Lower leg skin (tissue), 3 donors: Measurements from ENCODE around the gene MNT.

Experiments used
- CTCF ChIP-seq, 3 donors: fragments of 450-650 bp; IDR thresholded peaks; one replicate each; pipeline ENCODE4 v1.5.1; 2016; ENCODE audit warnings: antibody characterized with exemption in 3 of 3, mild to moderate bottlenecking in 3 of 3, moderate library complexity in 2 of 3
- POLR2A ChIP-seq, 2 donors: fragments of 450-650 bp; IDR thresholded peaks; one replicate each; pipeline ENCODE4 v1.6.1; 2016 to 2017; ENCODE audit warnings: antibody characterized with exemption in 2 of 2, mild to moderate bottlenecking in 1 of 2, moderate library complexity in 1 of 2

- TF ChIP-seq CTCF (IDR thresholded peaks at IDR 0.05) (no peak), POLR2A (IDR thresholded peaks at IDR 0.05) (no peak)
Measured at GRCh38 chr17:2435862-2436261, 35.0 kb upstream of the MNT start.
